IPS DF 4.7 (cell line): ENCODE measurements around the gene NME1.
A peak's percentile ranks its signal among the peaks of the same experiment; 100 is the strongest.
"Not testable (repeated sequence)": the region's sequence is repeated elsewhere in the genome, so short reads cannot be mapped to it uniquely, and the experiment has no call there.

Source experiments
- DNase-seq: peaks from one replicate; pipeline ENCODE4 v3.0.0-alpha.2; 2013; ENCODE audit warnings: low spot score; ENCODE audit errors: extremely low read depth

Gene NME1

DNA sequence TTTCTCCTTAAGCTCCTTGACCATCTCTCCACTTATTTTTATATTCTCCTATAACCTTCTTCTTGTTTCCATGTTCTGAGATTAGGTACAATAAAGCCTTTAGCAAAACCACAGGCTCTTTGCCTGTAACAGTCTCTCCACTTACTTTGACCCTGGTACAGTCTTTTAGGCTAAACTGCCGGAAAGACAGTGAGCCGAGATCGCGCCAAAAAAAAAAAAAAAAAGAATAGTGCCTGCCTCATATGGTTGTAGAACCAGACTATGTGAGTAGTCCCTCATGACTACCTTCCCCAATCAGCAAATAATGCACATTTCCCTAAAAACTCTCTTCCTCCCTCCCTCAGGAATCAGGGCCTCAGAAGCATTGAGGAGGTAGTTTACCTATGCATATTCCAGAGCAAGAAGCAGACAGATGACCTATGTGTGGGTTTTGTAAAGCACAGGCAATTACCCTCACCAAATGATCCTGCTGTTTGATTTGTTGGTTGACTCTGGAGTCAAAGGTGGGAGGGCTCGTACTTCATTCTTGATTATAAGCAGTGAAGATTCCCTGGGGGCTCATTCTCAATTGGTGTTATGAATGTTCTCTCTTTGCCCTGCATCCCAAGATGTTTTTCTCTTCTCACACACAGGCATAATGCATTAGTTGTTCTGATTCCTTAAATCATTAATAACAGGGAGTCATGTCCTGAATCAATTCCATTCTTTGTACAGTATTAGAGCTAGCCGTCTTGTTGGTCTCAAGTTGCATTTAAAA is 8.9 kb upstream of the NME1 start:
- no peak for DNase-seq

DNA sequence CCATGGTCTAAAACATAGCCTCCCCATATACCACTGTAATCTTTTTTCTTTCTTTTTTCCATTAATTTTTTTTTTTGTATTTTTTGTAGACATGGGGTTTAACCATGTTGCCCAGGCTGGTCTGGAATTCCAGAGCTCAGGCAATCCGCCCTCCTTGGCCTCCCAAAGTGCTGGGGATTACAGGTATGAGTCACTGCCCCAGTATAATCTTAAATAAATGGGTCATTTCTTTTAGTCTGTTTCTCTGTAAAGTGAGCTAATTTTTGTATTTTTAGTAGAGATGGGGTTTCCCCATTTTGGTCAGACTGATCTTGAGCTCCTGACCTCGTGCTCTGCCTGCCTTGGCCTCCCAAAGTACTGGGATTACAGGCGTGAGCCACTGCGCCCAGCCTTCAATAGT is 5.7 kb upstream of the NME1 start:
- DNase-seq, result no peak

DNA sequence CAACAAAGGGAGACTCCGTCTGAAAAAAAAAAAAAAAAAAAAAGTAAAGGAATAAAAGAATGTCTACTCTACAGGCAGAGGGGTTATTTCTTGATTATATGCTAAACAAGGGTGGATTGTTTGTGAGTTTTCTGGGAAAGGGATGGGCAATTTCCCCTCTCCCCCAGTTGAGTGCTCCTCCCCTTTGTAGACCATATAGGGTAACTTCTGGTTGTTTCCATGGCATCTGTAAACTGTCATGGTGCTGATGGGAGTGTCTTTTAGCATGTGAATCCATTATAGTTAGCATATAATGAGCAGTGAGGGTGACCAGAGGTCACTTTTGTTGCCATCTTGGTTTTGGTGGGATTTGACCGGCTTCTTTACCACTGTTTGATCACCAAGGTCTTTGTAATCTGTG is 4.2 kb upstream of the NME1 start:
- DNase-seq, result no peak

DNA sequence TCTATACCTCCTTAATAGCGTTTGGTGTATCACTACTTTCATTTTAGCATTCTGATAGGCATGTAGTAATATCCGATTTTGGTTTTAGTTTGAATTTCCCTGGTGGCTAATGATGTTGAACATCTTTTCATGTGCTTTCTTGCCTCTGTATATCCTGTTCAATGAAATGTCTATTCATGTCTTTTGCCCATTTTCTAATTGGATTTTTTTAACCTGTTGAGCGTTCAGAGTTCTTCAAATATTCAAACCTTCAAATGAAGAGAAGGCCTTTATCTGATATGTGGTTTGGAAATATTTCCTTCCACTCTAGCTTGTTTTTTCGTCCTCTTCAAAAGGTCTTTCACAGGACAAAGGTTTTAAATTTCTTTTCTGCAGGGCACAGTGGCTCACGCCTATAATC is 2.4 kb upstream of the NME1 start:
- no peak for DNase-seq

- DNase-seq, result no peak
These were observed 571 bp upstream of the NME1 start for GRCh38 chr17:51152766-51153209.

DNA sequence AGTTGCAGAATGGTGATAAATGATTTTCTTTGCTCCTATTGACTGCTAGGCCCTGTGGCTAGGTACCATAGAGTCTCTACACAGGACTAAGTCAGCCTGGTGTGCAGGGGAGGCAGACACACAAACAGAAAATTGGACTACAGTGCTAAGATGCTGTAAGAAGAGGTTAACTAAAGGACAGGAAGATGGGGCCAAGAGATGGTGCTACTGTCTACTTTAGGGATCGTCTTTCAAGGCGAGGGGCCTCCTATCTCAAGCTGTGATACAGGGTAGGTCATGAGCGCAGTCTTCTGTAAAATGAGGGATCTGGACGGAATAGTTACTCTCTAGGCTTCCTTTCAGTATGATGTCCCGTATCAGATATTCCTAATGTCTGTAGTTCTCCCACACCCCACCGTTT is 817 bp downstream of the NME1 start:
- no peak for DNase-seq

DNA sequence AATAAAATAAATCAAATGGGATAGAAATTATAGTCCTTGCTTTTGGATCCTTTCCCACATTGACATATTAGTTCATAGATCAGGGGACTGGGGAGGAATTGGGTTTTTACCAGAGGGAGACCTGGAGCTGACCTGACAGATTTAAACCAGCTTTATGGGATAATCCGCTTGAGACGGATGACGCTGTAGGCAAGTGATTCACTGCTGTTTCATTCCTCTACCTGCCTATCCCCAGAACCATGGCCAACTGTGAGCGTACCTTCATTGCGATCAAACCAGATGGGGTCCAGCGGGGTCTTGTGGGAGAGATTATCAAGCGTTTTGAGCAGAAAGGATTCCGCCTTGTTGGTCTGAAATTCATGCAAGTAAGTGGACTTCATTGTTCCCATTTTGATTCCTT is 2.1 kb downstream of the NME1 start:
- no peak for DNase-seq

DNA sequence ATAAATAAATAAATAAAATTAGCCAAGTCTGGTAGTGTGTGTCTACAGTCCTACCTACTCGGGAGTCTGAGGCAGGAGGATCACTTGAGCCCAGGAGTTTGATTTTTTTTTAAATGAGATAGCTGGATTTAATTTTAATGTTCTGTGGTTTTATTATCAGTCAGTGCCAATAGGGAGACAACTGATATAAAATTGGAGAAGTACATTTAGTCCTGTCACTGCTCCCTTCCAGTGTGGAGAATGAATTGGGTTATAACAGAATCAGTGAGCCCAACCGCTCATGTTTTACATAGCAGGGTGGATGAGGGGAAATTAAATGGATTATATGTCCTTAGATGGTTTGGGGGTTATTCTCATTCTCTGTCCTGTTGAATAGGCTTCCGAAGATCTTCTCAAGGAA is 6.2 kb downstream of the NME1 start:
- no peak for DNase-seq

DNA sequence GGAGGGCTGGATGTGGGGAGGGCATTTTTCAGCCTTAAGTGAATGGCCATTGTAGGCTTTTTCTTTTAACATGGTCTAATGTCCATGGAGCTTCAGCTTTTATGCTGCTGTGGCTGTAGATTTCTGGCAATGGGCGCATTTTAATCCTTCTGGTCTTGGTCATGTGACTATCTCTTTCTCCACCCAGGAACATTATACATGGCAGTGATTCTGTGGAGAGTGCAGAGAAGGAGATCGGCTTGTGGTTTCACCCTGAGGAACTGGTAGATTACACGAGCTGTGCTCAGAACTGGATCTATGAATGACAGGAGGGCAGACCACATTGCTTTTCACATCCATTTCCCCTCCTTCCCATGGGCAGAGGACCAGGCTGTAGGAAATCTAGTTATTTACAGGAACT is 8.2 kb downstream of the NME1 start:
- no peak for DNase-seq

- no peak for DNase-seq
These were observed 11.7 kb downstream of the NME1 start for GRCh38 chr17:51164911-51165679.

DNA sequence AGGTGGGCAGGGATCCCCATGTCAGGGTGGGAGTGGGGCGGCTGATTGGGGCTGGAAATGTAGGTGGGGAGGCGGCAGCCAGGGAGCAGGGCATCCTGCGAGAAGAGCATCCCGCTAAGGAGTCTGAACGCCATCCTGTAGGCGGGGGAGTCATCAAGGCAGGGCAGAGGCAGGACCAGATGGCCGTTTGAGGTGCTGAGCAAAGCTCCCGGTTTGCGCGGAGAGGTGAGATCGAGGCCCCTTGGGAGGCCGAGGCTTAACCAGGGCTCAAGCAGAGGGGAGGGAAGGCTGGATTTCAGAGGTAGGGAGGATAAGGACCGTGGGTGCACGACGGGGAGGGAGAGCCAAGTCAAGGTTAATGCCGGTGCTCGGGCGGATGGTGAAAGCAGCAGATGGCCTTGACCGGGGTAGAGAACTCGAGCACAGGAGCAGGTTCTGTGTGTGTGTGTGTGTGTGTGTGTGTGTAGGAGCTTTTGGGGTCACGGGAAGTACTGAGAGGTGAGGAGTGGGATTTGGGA is 12.4 kb downstream of the NME1 start:
- no peak for DNase-seq

- peak; percentile 33 for DNase-seq
These were observed 13.0 kb downstream of the NME1 start, which contains the start of gene NME2 for GRCh38 chr17:51166198-51166986. TSS of gene NME2 (plus strand) at chr17:51166411. CDS start at chr17:51166831, 420 bp downstream.

DNA sequence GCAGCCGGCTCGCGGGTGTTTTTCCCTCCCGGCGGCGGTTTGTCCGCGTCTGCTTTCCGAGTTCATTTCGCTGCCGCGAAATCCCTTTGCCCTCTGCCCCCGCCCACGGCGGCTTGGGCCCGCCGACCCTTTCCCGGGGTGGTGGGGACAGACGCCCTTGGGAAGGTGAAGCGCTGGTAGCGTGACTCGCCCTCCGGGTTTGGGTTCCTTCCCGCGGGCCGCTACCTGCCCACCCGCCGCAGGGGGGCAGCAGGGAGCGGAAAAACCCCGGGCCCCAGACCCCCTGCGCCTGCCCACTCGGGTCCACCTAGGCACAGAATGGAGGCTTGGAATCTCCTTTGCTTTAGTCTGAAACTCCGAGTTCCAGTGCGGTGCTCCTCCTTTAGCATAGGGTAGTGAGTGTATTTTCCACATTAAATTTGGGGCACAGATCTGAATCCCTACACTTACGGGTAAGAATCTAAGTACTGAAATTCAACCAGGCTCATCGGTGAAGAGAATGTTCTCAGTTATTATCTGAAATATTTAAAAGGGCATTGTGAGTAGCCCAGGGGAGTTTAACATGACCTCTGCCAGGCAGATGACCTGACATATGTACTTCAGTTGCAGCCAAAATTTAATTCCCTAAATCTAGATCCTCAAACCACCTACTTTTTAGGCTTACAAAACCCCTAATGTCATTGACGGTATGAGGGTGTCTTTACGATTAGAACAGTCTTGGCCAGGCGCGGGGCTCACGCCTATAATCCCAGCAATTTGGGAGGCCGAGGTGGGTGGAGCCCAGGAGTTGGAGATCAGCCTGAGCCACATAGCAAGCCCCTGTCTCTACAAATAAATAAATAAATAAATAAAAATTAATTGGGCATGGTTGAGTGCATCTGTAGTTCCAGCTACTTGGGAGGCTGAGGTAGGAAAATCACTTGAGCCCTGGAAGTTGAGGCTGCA is 13.9 kb downstream of the NME1 start:
- no peak for DNase-seq

DNA sequence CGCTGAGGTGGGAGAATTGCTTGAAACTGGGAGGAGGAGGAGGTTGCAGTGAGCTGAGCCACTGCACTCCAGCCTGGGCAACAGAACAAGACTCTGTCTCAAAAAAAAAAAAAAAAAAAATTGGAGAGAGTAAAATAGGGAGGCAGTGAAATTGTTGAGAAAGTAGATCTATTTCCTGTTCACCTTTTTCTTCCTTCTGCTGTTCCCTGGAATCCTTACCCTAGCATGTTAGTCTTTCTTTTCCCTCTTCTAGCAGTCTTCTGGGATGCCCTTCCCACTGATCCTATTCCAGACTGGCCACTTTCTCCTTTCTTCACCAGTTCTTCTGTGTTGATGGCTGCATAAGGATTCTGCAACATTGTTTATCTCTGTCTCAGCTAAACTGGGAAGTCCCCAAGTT is 16.0 kb downstream of the NME1 start:
- no peak for DNase-seq

- DNase-seq, result no peak
These were observed 17.4 kb downstream of the NME1 start for GRCh38 chr17:51170736-51171135.

DNA sequence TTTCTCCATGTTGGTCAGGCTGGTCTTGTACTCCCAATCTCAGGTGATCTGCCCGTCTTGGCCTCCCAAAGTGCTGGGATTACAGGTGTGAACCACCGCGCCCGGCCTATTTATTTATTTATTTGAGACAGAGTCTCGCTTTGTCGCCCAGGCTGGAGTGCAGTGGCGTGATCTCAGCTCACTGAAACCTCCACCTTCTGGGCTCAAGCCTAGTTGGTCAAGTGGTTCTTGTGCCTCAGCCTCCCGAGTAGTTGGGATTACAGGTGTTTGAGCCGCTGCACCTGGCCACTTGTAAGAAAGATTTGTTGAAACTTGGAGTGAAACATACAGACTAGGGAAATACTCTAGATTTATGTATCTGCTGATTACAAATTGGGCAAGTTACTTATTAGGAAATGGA is 18.7 kb downstream of the NME1 start:
- DNase-seq, result not testable (repeated sequence)

DNA sequence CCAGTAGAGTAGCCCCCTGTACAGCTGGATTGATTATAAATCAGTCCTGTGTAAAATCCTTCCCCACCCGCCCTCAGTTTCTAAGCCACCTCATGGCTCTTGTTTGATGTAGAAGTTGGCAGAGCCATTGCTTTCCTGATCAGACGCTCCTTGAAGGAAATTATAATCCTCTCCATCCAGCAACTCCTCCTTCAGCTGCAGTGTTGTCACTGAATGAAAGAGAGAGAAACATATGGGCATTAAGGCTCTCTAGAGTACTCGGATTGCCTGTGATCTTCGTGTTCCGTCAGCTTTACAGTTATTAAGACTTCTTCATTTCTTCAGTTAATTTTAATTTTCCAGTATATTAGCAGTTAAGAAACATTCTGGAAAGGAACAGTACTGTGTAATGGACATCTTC is 27.1 kb downstream of the NME1 start:
- DNase-seq, result no peak

GRCh38 chr17:51184124-51184523 is 30.8 kb downstream of the NME1 start:
- no peak for DNase-seq

- no peak for DNase-seq
These were observed 32.5 kb downstream of the NME1 start for GRCh38 chr17:51185763-51186332.

DNA sequence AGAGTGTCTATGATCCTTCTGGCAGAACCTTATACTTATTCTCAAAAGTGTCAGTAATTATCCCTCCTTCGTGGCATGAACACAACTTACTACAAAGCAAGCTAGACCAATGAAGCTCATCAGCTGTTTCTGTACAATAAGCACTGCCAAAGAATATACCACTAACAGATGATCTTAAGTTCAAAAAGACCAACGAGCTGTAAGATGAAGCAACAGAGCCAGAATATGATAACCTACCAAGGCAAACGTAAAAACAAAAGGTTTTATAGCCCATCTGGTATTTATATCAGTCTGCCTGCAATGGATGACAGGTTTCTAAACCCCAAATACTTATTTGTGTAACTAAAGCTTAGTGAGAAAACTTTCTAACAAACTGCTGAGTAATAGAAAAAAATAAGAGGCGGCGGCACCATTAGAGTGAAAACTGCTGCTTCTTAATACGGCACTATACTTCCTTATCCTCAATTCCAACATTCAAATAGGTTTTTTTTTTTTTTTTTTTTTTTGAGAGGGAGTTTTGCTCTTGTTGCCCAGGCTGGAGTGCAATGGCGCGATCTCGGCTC is 35.0 kb downstream of the NME1 start:
- DNase-seq, result no peak
